HL-60/S4 treated with retinoic acid at 250 ng/mL for 4 days and 3 days (cell line): Measurements from ENCODE around the gene SLC9A3.

Source experiments
- in situ Hi-C: fragments of 300-500 bp; cut with MboI; formaldehyde crosslinking; loops from 2 replicates; pipeline ENCODE4 v1.7.0; 2022; ENCODE audit warnings: low sequenced_read_pairs

SLC9A3 gene

GRCh38 chr5:527646-528628, 3.7 kb upstream of the SLC9A3 start:
- in situ Hi-C loops, result no loop called here

- in situ Hi-C loops, result no loop called here
Measured at GRCh38 chr5:526456-527088, 2.3 kb upstream of the SLC9A3 start.

- in situ Hi-C loops, result no loop called here
Measured at GRCh38 chr5:525916-526315, 1.7 kb upstream of the SLC9A3 start.

- in situ Hi-C loops, result no loop called here
Measured at GRCh38 chr5:524973-525761, 918 bp upstream of the SLC9A3 start.

- in situ Hi-C loops, result no loop called here
Measured at GRCh38 chr5:523441-524222, 617 bp downstream of the SLC9A3 start.

GRCh38 chr5:522899-523440, 1.3 kb downstream of the SLC9A3 start:
- in situ Hi-C loops, result no loop called here

- in situ Hi-C loops, result no loop called here
Measured at GRCh38 chr5:522116-522515, 2.1 kb downstream of the SLC9A3 start.

GRCh38 chr5:521680-522079, 2.6 kb downstream of the SLC9A3 start:
- in situ Hi-C loops, result no loop called here

GRCh38 chr5:520850-521226, 3.4 kb downstream of the SLC9A3 start:
- in situ Hi-C loops, result no loop called here

GRCh38 chr5:520196-520849, 3.9 kb downstream of the SLC9A3 start:
- in situ Hi-C loops, result no loop called here

- in situ Hi-C loops, result no loop called here
Measured at GRCh38 chr5:518721-519120, 5.5 kb downstream of the SLC9A3 start.

- in situ Hi-C loops, result no loop called here
Measured at GRCh38 chr5:517535-518100, 6.6 kb downstream of the SLC9A3 start.

GRCh38 chr5:516980-517379, 7.3 kb downstream of the SLC9A3 start:
- in situ Hi-C loops, result no loop called here

GRCh38 chr5:516338-516925, 7.8 kb downstream of the SLC9A3 start:
- in situ Hi-C loops, result no loop called here

GRCh38 chr5:515273-515836, 8.9 kb downstream of the SLC9A3 start:
- in situ Hi-C loops, result no loop called here

- in situ Hi-C loops, result no loop called here
Measured at GRCh38 chr5:514673-515072, 9.6 kb downstream of the SLC9A3 start.

GRCh38 chr5:514101-514485, 10.2 kb downstream of the SLC9A3 start:
- in situ Hi-C loops, result no loop called here

GRCh38 chr5:513216-514100, 10.8 kb downstream of the SLC9A3 start:
- in situ Hi-C loops, result no loop called here
